Psoas muscle (tissue), 8 donors: ENCODE measurements around the gene TFF1. TPM values are rescaled to one million over a fixed set of nuclear protein-coding genes. Genes with fewer than 3 reads are reported as not detected.

Experiments used
- ATAC-seq, 4 donors: fragments of 200-7000 bp; cut with Tn5 transposase; one replicate each; pipeline ENCODE4 v1.9.1; 2020; ENCODE audit warnings: moderate library complexity in 3 of 4, mild to moderate bottlenecking in 2 of 4
- DNase-seq, 2 donors: peaks; one replicate each; pipeline ENCODE4 v3.0.0-alpha.2; 2020
- H3K27ac ChIP-seq: fragments of 200-600 bp; one replicate; pipeline ENCODE4 v1.8.0; 2022
- H3K27me3 ChIP-seq, 3 donors: fragments of 200-600 bp in 1 of 3; one replicate each; pipeline versions ENCODE4 v1.6.1 to v1.8.0; 2013 to 2022; ENCODE audit warnings: low read length in 2 of 3, mild to moderate bottlenecking in 2 of 3, moderate library complexity in 1 of 3; ENCODE audit not compliant: insufficient read depth in 3 of 3
- H3K36me3 ChIP-seq, 2 donors: fragments of 200-600 bp in 1 of 2; one replicate each; pipeline versions ENCODE4 v1.6.1 to v1.8.0; 2013 to 2022; ENCODE audit warnings: low read depth in 1 of 2, mild to moderate bottlenecking in 1 of 2, moderate library complexity in 1 of 2; ENCODE audit not compliant: insufficient read depth in 1 of 2
- H3K4me1 ChIP-seq: fragments of 200-600 bp; one replicate; pipeline ENCODE4 v1.8.0; 2022
- H3K4me3 ChIP-seq: fragments of 200-600 bp; one replicate; pipeline ENCODE4 v1.8.0; 2022; ENCODE audit warnings: mild to moderate bottlenecking
- H3K9me3 ChIP-seq: fragments of 200-600 bp; one replicate; pipeline ENCODE4 v1.8.0; 2022
- CTCF ChIP-seq: fragments of 200-600 bp; IDR thresholded peaks from one replicate; pipeline ENCODE4 v1.8.0; 2022; ENCODE audit warnings: antibody characterized with exemption
- WGBS, 3 donors: extraction: QIAGEN DNeasy Blood & Tissue Kit; methylation state at CpG; one replicate each; pipeline versions ENCODE4 v1.1.6 to v1.1.7; 2013; 5-methylcytosine and 5-hydroxymethylcytosine counted together
- intact Hi-C, 2 donors: fragments of 100-400 bp; cut with DNase I; formaldehyde crosslinking; loops; one replicate each; pipeline versions ENCODE4 v1.11.0 to v1.14.2; 2022
- polyA plus RNA-seq, 3 donors: library from polyadenylated mRNA; stranded (reverse); fragments of 200-250 nt; gene quantifications; one replicate each; pipeline ENCODE4 v1.2.3, GENCODE V29; 2013
- total RNA-seq, 4 donors: library from RNA; stranded (reverse); fragmentation: NEBNext Ultra II Directional in 2 of 4; extraction: Animal tissue kit (Norgen Biotek cat#: 25700) in 2 of 4; gene quantifications; one replicate each; pipeline versions ENCODE4 v1.2.1 to v1.2.4, GENCODE V29; 2021 to 2023
- donor health status: healthy with polysubstance abuse.
- donor health status: DM: no; HTN: no; CAD: no; lungs with moderate emphysema.
- donor health status: Bipolar disorder and iron deficiency.
- donor health status: healthy.
- donor health status: DM: yes; HTN: yes; CAD: no.
- donor health status: DM: no; HTN: no; CAD: no.
- donor health status: DM: no; HTN: no; CAD: no.
- donor health status: DM: yes; HTN: yes; CAD: no.

Gene TFF1
- total and polyA plus RNA-seq, 7 donors: 0.16 TPM; not detected in 6

DNA sequence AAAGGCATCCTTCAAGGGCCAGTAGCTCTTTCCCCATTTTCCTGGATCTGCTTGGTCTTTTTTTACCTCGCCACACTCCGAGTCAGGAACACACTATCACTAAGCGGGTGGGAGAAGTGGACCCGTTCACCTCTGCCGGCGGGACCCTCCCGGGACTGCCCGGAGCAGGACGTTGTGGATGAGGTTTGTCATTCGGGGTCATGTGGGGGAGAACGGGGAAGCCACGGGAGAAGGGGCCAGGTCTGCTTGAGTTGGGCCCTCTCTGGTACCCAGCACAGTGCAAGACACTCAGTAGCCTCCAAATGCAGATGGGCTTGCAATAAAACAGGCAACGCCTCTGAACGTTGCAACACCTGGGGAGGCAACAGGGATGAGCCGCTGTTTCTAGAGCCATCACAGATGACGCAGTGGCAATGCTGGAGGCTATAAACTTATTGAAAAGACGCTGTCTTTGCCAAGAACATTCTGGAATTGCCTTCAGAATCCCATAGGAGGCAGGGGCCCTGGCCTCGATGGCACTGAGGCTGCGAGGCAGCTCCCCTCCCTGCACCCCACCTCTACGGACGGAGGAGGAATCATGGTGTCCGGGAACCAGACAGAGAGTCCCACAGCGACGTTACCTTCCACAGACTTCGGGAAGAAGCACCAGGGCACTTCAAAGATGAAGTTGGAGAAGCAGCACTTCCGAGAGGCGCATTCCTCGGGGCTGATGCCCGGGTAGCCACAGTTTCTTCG, 19.3 kb downstream of the TFF1 start:
- H3K27ac ChIP-seq: no peak overlapping the region
- peaks cover 0 to 18% (median 7%) of the 10 kb centered on the region in 3 donors for H3K27me3 ChIP-seq
- H3K4me1 ChIP-seq: no peaks in the 10 kb centered on the region
- DNase-seq: no peak
- TF ChIP-seq CTCF: no peak
- ATAC-seq: no peak
- no peak overlapping the region for H3K4me3 ChIP-seq
- WGBS, 3 donors: 85 to 88% (median 87%) methylated on average over 30 of the region's 30 CpGs
- no peaks in the 10 kb centered on the region for H3K36me3 ChIP-seq
- H3K9me3 ChIP-seq: no peaks in the 10 kb centered on the region
- intact Hi-C loops: no loop called here

DNA sequence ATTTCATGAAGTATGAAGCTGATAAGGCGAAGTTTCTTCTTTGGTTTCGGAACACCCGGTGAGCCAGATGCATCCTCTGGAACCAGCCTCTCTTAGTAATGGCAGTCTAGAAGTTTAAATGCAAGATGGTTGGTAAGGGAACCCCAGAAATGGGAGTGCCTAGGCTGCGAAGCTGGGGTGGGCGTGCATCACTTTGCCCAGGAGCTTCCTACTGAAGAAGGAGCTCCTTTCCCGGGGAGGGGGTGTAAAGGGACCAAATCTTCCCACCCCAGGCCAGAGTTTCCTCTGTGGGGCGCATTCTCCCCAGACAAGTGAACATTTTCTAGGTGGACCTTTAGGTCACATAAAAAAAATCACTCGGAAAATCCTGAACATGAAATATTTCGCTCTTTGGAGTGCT, 19.9 kb downstream of the TFF1 start:
- Histone ChIP-seq H3K4me3 (no peak overlapping the region), H3K9me3 (no peaks in the 10 kb centered on the region), H3K27me3 (peaks cover 0 to 18% (median 7%) of the 10 kb centered on the region in 3 donors), H3K4me1 (no peaks in the 10 kb centered on the region), H3K27ac (no peak overlapping the region), H3K36me3 (no peaks in the 10 kb centered on the region)
- intact Hi-C loops: no loop called here
- WGBS, 3 donors: 86 to 89% (median 87%) methylated on average over 9 of the region's 9 CpGs
- TF ChIP-seq CTCF: no peak
- no peak for DNase-seq
- ATAC-seq: no peak

DNA sequence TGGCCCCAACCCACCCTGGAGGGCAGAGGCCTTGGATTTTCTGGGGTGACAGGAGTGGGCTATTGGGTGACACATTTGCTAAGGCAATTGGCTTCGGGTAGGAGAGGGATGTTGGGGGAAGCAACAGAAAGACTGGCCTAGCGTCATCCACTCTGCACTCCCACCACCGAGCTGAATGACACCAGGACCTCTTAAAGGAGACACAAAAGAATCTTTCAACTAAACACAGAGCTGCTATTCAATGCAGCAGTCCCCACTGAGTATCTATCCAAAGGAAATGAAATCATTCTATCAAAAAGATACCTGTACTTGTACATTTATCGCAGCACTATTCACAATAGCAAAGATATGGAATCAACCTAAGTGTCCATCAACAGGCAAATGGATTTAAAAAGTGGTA, 21.7 kb downstream of the TFF1 start:
- no peaks in the 10 kb centered on the region for H3K9me3 ChIP-seq
- intact Hi-C loops: no loop called here
- ATAC-seq (no peak), DNase-seq (no peak)
- WGBS, 3 donors: 73 to 76% (median 75%) methylated on average over 4 of the region's 4 CpGs
- H3K27me3 ChIP-seq: peaks cover 0 to 18% (median 7%) of the 10 kb centered on the region in 3 donors
- no peak overlapping the region for H3K27ac ChIP-seq
- no peak for TF ChIP-seq CTCF
- H3K4me1 ChIP-seq: no peaks in the 10 kb centered on the region
- H3K36me3 ChIP-seq: no peaks in the 10 kb centered on the region
- no peak overlapping the region for H3K4me3 ChIP-seq

DNA sequence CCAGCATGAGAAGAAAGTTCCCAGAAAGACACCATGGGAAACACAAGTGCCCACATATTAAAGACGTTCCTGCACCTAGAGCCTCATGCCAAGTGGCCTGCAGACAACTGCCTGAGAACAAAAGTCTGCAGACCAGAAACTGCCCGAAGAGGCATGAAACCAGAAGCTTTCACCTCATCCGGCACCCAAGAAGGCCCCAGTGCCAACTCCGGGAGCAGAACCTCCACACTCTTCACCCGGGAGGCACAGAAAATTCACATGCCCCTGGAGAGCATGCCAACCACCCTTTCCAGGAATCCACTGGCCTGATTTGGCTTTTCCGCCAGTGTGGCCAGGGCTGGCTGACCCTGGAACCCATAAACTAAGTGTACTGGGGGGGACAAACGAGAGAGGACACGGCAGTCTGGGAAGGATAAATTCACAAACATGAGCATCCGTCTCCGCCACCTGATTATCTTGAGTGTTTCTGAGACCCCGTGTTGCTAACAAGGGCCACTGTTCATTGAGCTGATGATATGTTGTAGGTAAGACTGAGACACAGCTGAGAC, 22.3 kb downstream of the TFF1 start:
- ATAC-seq (no peak), DNase-seq (no peak)
- Histone ChIP-seq H3K27me3 (peaks cover 0 to 18% (median 7%) of the 10 kb centered on the region in 3 donors), H3K4me3 (no peak overlapping the region), H3K9me3 (no peaks in the 10 kb centered on the region), H3K27ac (no peak overlapping the region), H3K4me1 (no peaks in the 10 kb centered on the region), H3K36me3 (no peaks in the 10 kb centered on the region)
- 51 to 68% (median 60%) methylated on average over 11 of the region's 11 CpGs for WGBS, 3 donors
- intact Hi-C loops: no loop called here
- TF ChIP-seq CTCF: no peak
